HepG2 (cell line): ENCODE results near the gene TMEM233. TPM values are rescaled to one million over a fixed set of nuclear protein-coding genes. Genes with fewer than 3 reads are reported as not detected.
A peak's percentile ranks its signal among the peaks of the same experiment; 100 is the strongest.

Source experiments
- DNMT3B ChIP-seq: conservative IDR thresholded peaks from 2 replicates; pipeline ENCODE4 v1.6.1; 2016; ENCODE audit warnings: missing biosample characterization, control low read depth
- ESRRA ChIP-seq: sonication (generic); formaldehyde crosslinking; IDR thresholded peaks from 2 replicates; pipeline ENCODE4 v1.5.1; 2020; ENCODE audit warnings: mild to moderate bottlenecking, low read depth, missing genetic modification reagents
- JUNB ChIP-seq: sonication (generic); formaldehyde crosslinking; IDR thresholded peaks from 2 replicates; pipeline ENCODE4 v1.8.0; 2022; ENCODE audit warnings: missing genetic modification reagents, mild to moderate bottlenecking, borderline replicate concordance
- KMT2A ChIP-seq: sonication (generic); formaldehyde crosslinking; IDR thresholded peaks from 2 replicates; pipeline ENCODE4 v1.4.0; 2020; ENCODE audit warnings: missing genetic modification reagents
- NFYB ChIP-seq: sonication (generic); formaldehyde crosslinking; IDR thresholded peaks from 2 replicates; pipeline ENCODE4 v1.4.0; 2020; ENCODE audit warnings: missing genetic modification reagents
- NONO ChIP-seq, 2 experiments: fragments of 450-650 bp in 1 of 2; sonication (generic) in 1 of 2; formaldehyde crosslinking in 1 of 2; IDR thresholded peaks in 1 of 2; conservative IDR thresholded peaks in 1 of 2; 2 replicates each; pipeline versions ENCODE4 v1.6.1 to v1.8.0; 2017 to 2022; ENCODE audit warnings: mild to moderate bottlenecking in 1 of 2, missing genetic modification reagents in 1 of 2, moderate library complexity in 1 of 2
- PPARG ChIP-seq: conservative IDR thresholded peaks from 2 replicates; pipeline ENCODE4 v1.6.1; 2016; ENCODE audit warnings: missing biosample characterization, missing genetic modification reagents
- RBFOX2 ChIP-seq: fragments of 200-400 bp; formaldehyde crosslinking; IDR thresholded peaks from 2 replicates; pipeline ENCODE4 v1.6.1; 2017; ENCODE audit warnings: low read depth, mild to moderate bottlenecking, low read length
- SNAPC2 ChIP-seq: sonication (generic); formaldehyde crosslinking; IDR thresholded peaks from 2 replicates; pipeline ENCODE4 v1.8.1; 2022; ENCODE audit warnings: mild to moderate bottlenecking, missing genetic modification reagents
- TBL1XR1 ChIP-seq: fragments of 150-350 bp; IDR thresholded peaks from 2 replicates; pipeline ENCODE4 v1.6.1; 2014; ENCODE audit warnings: borderline replicate concordance, low read length; ENCODE audit not compliant: partially characterized antibody
- ZNF20 ChIP-seq: sonication (generic); formaldehyde crosslinking; IDR thresholded peaks from 2 replicates; pipeline ENCODE4 v1.4.0; 2020; ENCODE audit warnings: mild to moderate bottlenecking, moderate library complexity, missing genetic modification reagents
- ZNF790 ChIP-seq: sonication (generic); formaldehyde crosslinking; IDR thresholded peaks from 2 replicates; pipeline ENCODE4 v1.8.0; 2022; ENCODE audit warnings: missing genetic modification reagents, mild to moderate bottlenecking, borderline replicate concordance
- polyA plus RNA-seq, 8 experiments: library from polyadenylated mRNA; depleted of rRNA in 3 of 8; stranded (reverse) in 7 of 8; unstranded in 1 of 8; fragments of >200 nt; fragmentation: Illumina TruSeq in 4 of 8; extraction: Trizol in 4 of 8; gene quantifications; 2 replicates each; pipeline versions ENCODE4 v1.2.1 to v1.2.3, GENCODE V29; 2011 to 2016; ENCODE audit warnings: low read depth in 4 of 8, missing spikeins in 1 of 8, mixed read lengths in 1 of 8; ENCODE audit not compliant: insufficient read depth in 1 of 8
- total RNA-seq, 5 experiments: library from RNA; depleted of rRNA; stranded (reverse); fragments of >200 nt; fragmentation: Illumina TruSeq; extraction: Trizol; gene quantifications; 2 replicates each; pipeline ENCODE4 v1.2.3, GENCODE V29; 2016; ENCODE audit warnings: low read depth in 1 of 5
- TF ChIP-seq, protein P1 (sequence below): fragments of 450-650 bp; IDR thresholded peaks from 2 replicates; pipeline ENCODE4 v1.6.1; 2017
- TF ChIP-seq, protein P2 (sequence below): sonication (generic); formaldehyde crosslinking; IDR thresholded peaks from 2 replicates; pipeline ENCODE4 v1.4.0; 2020; ENCODE audit warnings: missing genetic modification reagents
- TF ChIP-seq, protein P3 (sequence below): sonication (generic); formaldehyde crosslinking; IDR thresholded peaks from one replicate; pipeline ENCODE4 v1.5.1; 2020; ENCODE audit warnings: mild to moderate bottlenecking, missing genetic modification reagents; ENCODE audit errors: not compliant biosample characterization
- TF ChIP-seq, protein P4 (sequence below): sonication (generic); formaldehyde crosslinking; IDR thresholded peaks from 2 replicates; pipeline ENCODE4 v1.5.1; 2020; ENCODE audit warnings: mild to moderate bottlenecking, missing genetic modification reagents, borderline replicate concordance

TMEM233 gene
- total and polyA plus RNA-seq, 2 of the 13 experiments (the other 11 are each of a cell fraction or from before 2014, with no cell fraction given) = 0.03 TPM; not detected in 1

DNA sequence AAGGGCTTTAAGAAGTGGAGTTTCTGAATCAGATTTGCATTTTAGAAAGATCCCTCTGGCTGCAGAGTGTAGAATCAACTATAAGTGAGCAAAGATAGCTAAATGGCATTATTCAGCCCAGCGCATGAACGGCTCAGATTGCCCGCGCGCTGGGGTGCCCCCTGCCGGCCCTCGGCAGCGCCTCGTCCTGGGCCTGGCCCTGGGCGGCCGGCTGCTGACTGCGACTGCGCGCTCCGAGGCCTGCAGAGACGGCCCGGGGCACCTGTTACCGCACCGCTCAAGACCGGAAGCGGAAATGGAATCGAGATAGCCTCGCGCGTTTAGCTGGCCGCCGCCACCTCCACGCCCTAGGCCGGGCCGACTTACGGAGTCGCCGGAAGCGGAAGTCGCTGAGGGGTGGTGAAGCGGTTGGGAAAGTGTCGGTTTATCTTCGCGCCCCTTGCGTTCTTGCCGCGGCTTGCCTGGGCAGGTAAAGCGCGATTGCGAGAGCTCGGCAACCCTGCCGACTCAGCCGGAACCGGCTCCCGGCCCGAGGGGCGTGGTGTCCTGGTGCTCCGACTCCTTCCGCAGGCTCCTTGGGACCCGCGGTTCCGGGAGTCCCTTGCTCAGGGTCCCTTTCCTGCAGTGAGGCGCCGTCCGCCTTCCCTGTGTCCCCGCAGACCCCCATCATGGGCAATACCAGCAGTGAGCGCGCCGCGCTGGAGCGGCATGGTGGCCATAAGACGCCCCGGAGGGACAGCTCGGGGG lies 74.2 kb downstream of the TMEM233 start, which contains the start of gene PRKAB1 (continued):
- TF ChIP-seq SNAPC2 (CRISPR knock-in tag) (peak; percentile 37; the same call in 1 of the 2 replicates), NFYB (CRISPR knock-in tag) (peak; percentile 43), PPARG (CRISPR knock-in tag) (0 out of 2 replicates have a peak, but pooled peaks have one; percentile 26), ZNF790 (CRISPR knock-in tag) (no peak), NONO (IDR thresholded peaks at IDR 0.05) (no peak), NONO (CRISPR knock-in tag; conservative IDR thresholded peaks at IDR 0.05) (peak; percentile 80), TBL1XR1 (no peak), ZNF20 (CRISPR knock-in tag) (no peak), ESRRA (CRISPR knock-in tag) (peak; percentile 62; the same call in 1 of the 2 replicates), KMT2A (CRISPR knock-in tag) (peak; percentile 94), JUNB (CRISPR knock-in tag) (no peak), DNMT3B (CRISPR knock-in tag) (no peak), RBFOX2 (peak; percentile 96)
- TF ChIP-seq, protein P1, sequence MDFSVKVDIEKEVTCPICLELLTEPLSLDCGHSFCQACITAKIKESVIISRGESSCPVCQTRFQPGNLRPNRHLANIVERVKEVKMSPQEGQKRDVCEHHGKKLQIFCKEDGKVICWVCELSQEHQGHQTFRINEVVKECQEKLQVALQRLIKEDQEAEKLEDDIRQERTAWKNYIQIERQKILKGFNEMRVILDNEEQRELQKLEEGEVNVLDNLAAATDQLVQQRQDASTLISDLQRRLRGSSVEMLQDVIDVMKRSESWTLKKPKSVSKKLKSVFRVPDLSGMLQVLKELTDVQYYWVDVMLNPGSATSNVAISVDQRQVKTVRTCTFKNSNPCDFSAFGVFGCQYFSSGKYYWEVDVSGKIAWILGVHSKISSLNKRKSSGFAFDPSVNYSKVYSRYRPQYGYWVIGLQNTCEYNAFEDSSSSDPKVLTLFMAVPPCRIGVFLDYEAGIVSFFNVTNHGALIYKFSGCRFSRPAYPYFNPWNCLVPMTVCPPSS = no peak
- TF ChIP-seq, protein P2, sequence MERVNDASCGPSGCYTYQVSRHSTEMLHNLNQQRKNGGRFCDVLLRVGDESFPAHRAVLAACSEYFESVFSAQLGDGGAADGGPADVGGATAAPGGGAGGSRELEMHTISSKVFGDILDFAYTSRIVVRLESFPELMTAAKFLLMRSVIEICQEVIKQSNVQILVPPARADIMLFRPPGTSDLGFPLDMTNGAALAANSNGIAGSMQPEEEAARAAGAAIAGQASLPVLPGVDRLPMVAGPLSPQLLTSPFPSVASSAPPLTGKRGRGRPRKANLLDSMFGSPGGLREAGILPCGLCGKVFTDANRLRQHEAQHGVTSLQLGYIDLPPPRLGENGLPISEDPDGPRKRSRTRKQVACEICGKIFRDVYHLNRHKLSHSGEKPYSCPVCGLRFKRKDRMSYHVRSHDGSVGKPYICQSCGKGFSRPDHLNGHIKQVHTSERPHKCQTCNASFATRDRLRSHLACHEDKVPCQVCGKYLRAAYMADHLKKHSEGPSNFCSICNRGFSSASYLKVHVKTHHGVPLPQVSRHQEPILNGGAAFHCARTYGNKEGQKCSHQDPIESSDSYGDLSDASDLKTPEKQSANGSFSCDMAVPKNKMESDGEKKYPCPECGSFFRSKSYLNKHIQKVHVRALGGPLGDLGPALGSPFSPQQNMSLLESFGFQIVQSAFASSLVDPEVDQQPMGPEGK (CRISPR knock-in tag) = peak; percentile 9
- TF ChIP-seq, protein P3, sequence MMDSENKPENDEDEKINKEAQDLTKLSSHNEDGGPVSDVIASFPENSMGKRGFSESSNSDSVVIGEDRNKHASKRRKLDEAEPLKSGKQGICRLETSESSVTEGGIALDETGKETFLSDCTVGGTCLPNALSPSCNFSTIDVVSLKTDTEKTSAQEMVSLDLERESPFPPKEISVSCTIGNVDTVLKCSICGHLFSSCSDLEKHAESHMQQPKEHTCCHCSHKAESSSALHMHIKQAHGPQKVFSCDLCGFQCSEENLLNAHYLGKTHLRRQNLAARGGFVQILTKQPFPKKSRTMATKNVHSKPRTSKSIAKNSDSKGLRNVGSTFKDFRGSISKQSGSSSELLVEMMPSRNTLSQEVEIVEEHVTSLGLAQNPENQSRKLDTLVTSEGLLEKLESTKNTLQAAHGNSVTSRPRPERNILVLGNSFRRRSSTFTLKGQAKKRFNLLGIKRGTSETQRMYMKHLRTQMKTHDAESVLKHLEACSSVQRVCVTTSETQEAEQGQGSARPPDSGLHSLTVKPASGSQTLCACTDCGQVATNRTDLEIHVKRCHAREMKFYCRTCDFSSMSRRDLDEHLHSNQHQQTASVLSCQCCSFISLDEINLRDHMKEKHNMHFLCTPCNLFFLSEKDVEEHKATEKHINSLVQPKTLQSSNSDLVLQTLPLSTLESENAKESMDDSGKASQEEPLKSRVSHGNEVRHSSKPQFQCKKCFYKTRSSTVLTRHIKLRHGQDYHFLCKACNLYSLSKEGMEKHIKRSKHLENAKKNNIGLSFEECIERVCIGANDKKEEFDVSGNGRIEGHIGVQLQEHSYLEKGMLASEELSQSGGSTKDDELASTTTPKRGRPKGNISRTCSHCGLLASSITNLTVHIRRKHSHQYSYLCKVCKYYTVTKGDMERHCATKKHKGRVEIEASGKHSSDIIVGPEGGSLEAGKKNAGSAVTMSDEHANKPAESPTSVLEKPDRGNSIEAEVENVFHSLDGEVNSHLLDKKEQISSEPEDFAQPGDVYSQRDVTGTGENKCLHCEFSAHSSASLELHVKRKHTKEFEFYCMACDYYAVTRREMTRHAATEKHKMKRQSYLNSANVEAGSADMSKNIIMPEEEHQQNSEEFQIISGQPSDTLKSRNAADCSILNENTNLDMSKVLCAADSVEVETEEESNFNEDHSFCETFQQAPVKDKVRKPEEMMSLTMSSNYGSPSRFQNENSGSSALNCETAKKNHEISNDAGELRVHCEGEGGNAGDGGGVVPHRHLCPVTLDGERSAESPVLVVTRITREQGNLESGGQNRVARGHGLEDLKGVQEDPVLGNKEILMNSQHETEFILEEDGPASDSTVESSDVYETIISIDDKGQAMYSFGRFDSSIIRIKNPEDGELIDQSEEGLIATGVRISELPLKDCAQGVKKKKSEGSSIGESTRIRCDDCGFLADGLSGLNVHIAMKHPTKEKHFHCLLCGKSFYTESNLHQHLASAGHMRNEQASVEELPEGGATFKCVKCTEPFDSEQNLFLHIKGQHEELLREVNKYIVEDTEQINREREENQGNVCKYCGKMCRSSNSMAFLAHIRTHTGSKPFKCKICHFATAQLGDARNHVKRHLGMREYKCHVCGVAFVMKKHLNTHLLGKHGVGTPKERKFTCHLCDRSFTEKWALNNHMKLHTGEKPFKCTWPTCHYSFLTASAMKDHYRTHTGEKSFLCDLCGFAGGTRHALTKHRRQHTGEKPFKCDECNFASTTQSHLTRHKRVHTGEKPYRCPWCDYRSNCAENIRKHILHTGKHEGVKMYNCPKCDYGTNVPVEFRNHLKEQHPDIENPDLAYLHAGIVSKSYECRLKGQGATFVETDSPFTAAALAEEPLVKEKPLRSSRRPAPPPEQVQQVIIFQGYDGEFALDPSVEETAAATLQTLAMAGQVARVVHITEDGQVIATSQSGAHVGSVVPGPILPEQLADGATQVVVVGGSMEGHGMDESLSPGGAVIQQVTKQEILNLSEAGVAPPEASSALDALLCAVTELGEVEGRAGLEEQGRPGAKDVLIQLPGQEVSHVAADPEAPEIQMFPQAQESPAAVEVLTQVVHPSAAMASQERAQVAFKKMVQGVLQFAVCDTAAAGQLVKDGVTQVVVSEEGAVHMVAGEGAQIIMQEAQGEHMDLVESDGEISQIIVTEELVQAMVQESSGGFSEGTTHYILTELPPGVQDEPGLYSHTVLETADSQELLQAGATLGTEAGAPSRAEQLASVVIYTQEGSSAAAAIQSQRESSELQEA = peak; percentile 83
- TF ChIP-seq, protein P4, sequence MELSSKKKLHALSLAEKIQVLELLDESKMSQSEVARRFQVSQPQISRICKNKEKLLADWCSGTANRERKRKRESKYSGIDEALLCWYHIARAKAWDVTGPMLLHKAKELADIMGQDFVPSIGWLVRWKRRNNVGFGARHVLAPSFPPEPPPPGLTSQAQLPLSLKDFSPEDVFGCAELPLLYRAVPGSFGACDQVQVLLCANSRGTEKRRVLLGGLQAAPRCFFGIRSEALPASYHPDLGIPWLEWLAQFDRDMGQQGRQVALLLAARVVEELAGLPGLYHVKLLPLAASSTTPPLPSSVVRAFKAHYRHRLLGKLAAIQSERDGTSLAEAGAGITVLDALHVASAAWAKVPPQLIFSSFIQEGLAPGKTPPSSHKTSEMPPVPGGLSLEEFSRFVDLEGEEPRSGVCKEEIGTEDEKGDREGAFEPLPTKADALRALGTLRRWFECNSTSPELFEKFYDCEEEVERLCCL (CRISPR knock-in tag) = no peak
